Measurements from ENCODE around the gene SUCO. TPM values are rescaled to one million over a fixed set of nuclear protein-coding genes. Genes with fewer than 3 reads are reported as not detected.

Gene SUCO
- total RNA-seq, 1 experiment from 2014 or later, result 37.4 TPM

GRCh38 chr1:172630056-172630818 is 97.3 kb downstream of the SUCO start (continued):
- TF ChIP-seq NR1H2 (CRISPR knock-in tag; IDR thresholded peaks at IDR 0.05) (no peak), E2F1 (CRISPR knock-in tag; IDR thresholded peaks at IDR 0.05) (no peak), ESRRA (CRISPR knock-in tag; IDR thresholded peaks at IDR 0.05; ENCODE audit: borderline replicate concordance) (no peak), EMX1 (CRISPR knock-in tag; IDR thresholded peaks at IDR 0.05) (no peak), ZNF232 (CRISPR knock-in tag; IDR thresholded peaks at IDR 0.05) (no peak), TCF7 (CRISPR knock-in tag; IDR thresholded peaks at IDR 0.05; ENCODE audit: low read depth) (no peak), ATF2 (CRISPR knock-in tag; IDR thresholded peaks at IDR 0.05; ENCODE audit: borderline replicate concordance, low read depth) (no peak)
- TF ChIP-seq, protein P1, sequence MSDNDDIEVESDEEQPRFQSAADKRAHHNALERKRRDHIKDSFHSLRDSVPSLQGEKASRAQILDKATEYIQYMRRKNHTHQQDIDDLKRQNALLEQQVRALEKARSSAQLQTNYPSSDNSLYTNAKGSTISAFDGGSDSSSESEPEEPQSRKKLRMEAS (CRISPR knock-in tag; IDR thresholded peaks at IDR 0.05), result no peak

GRCh38 chr1:172630868-172631267 is 97.9 kb downstream of the SUCO start:
- CTCF ChIA-PET, result no interaction called here
- ATAC-seq (no peak), DNase-seq (ENCODE audit: low spot score) (no peak)
- no peak for TF ChIP-seq SOX15 (CRISPR knock-in tag; IDR thresholded peaks at IDR 0.05)
- TF ChIP-seq CTCF (IDR thresholded peaks at IDR 0.05), result no peak
- no peak for TF ChIP-seq SMAD4 (CRISPR knock-in tag; IDR thresholded peaks at IDR 0.05)
- no peak for TF ChIP-seq ZNF416 (CRISPR knock-in tag; IDR thresholded peaks at IDR 0.05)
- TF ChIP-seq ETV6 (CRISPR knock-in tag; IDR thresholded peaks at IDR 0.05), result no peak
- no peak for TF ChIP-seq ZNF138 (CRISPR knock-in tag; conservative IDR thresholded peaks at IDR 0.05)
- no peak for TF ChIP-seq JAZF1 (CRISPR knock-in tag; IDR thresholded peaks at IDR 0.05)
- TF ChIP-seq, protein P2, sequence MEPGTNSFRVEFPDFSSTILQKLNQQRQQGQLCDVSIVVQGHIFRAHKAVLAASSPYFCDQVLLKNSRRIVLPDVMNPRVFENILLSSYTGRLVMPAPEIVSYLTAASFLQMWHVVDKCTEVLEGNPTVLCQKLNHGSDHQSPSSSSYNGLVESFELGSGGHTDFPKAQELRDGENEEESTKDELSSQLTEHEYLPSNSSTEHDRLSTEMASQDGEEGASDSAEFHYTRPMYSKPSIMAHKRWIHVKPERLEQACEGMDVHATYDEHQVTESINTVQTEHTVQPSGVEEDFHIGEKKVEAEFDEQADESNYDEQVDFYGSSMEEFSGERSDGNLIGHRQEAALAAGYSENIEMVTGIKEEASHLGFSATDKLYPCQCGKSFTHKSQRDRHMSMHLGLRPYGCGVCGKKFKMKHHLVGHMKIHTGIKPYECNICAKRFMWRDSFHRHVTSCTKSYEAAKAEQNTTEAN (CRISPR knock-in tag; IDR thresholded peaks at IDR 0.05), result no peak
- POLR2A ChIA-PET, result no interaction called here
- Mint-ChIP-seq H3K36me3 (peaks cover 7% of the 10 kb centered on the region), H3K4me1 (peaks cover 4% of the 10 kb centered on the region), H3K9me3 (peaks cover 39% of the 10 kb centered on the region), H3K27ac (no peak overlapping the region), H3K4me3 (no peak overlapping the region), H3K27me3 (ENCODE audit: low read depth) (no peaks in the 10 kb centered on the region)

DNA sequence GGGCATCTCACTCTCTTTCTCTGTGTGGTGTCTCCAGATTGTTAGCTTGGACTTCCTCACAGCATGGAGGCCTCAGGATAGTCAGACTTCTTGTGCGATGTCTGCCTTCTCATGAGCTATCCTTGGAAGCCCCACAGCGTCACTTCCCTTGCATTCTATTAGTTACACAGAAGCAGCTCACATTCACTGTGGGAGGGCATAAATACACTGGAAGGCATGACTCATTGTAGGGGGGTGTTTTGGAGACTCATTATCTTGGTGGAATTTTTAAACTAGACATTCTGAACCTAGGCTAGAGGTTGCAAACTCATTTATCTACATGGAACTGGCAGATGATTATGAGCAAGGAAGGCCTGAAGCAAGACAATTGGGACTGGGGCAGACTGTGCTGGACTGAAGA is 104.6 kb downstream of the SUCO start:
- CTCF ChIA-PET, result no interaction called here
- H3K4me1 Mint-ChIP-seq, result peaks cover 18% of the 10 kb centered on the region
- POLR2A ChIA-PET, result no interaction called here
- H3K9me3 Mint-ChIP-seq, result peaks cover 14% of the 10 kb centered on the region
- H3K4me3 Mint-ChIP-seq, result no peak overlapping the region
- ATAC-seq, result no peak
- H3K27ac Mint-ChIP-seq, result no peak overlapping the region
- TF ChIP-seq ATF6 (CRISPR knock-in tag; IDR thresholded peaks at IDR 0.05) (no peak), ATF3 (CRISPR knock-in tag; conservative IDR thresholded peaks at IDR 0.05) (no peak), CTCF (IDR thresholded peaks at IDR 0.05) (no peak), ZMAT4 (CRISPR knock-in tag; IDR thresholded peaks at IDR 0.05) (no peak)
- H3K36me3 Mint-ChIP-seq, result peaks cover under 1% of the 10 kb centered on the region; the same call in 1 of the 2 replicates
- DNase-seq (ENCODE audit: low spot score), result no peak
- no peaks in the 10 kb centered on the region for H3K27me3 Mint-ChIP-seq (ENCODE audit: low read depth)

Measured in WTC11 (cell line).